ENCODE data around the gene BTG3. TPM values are rescaled to one million over a fixed set of nuclear protein-coding genes. Genes with fewer than 3 reads are reported as not detected.

BTG3 gene
- total and polyA plus RNA-seq, 8 donors: 15.2 to 110 (median 28.1) TPM

GRCh38 chr21:17658931-17659330 lies 46.2 kb upstream of the BTG3 start:
- Histone ChIP-seq H3K36me3 (no peaks in the 10 kb centered on the region), H3K4me1 (no peaks in the 10 kb centered on the region), H3K9me3 (no peaks in the 10 kb centered on the region), H3K4me3 (no peak overlapping the region), H3K27me3 (peaks cover 0 to 10% (median 0%) of the 10 kb centered on the region in 3 donors), H3K27ac (no peak overlapping the region)
- intact Hi-C loops (cut with DNase I; ENCODE audit: low total_unique reads): no loop called here
- 76 to 80% (median 77%) methylated on average over 6 of the region's 6 CpGs for WGBS, 5 donors
- no peak for DNase-seq
- TF ChIP-seq EP300 (IDR thresholded peaks at IDR 0.05) (no peak), POLR2AphosphoS5 (IDR thresholded peaks at IDR 0.05) (no peak), POLR2A (IDR thresholded peaks at IDR 0.05) (no peak)

- 72 to 85% (median 78%) methylated on average over 3 of the region's 3 CpGs for WGBS, 5 donors
- peaks cover 0 to 6% (median 3%) of the 10 kb centered on the region in 4 donors for H3K9me3 ChIP-seq
- no peak for DNase-seq
- intact Hi-C loops (cut with DNase I; ENCODE audit: low total_unique reads): no loop called here
- no peak overlapping the region for H3K27ac ChIP-seq
- H3K4me1 ChIP-seq: no peaks in the 10 kb centered on the region
- no peaks in the 10 kb centered on the region for H3K36me3 ChIP-seq
- H3K4me3 ChIP-seq: no peak overlapping the region
- TF ChIP-seq POLR2AphosphoS5 (IDR thresholded peaks at IDR 0.05) (no peak), POLR2A (IDR thresholded peaks at IDR 0.05) (no peak), CTCF (IDR thresholded peaks at IDR 0.05) (no peak), EP300 (IDR thresholded peaks at IDR 0.05) (no peak)
- no peaks in the 10 kb centered on the region for H3K27me3 ChIP-seq
These were observed 38.8 kb upstream of the BTG3 start for GRCh38 chr21:17651526-17651925.

- TF ChIP-seq POLR2AphosphoS5 (IDR thresholded peaks at IDR 0.05) (no peak), CTCF (IDR thresholded peaks at IDR 0.05) (no peak), POLR2A (IDR thresholded peaks at IDR 0.05) (no peak), EP300 (IDR thresholded peaks at IDR 0.05) (no peak)
- H3K27ac ChIP-seq: no peak overlapping the region
- no peaks in the 10 kb centered on the region for H3K36me3 ChIP-seq
- WGBS, 5 donors: 17 to 37% (median 25%) methylated on average over 1 of the region's 1 CpG
- no peaks in the 10 kb centered on the region for H3K4me1 ChIP-seq
- peaks cover 0 to 6% (median 3%) of the 10 kb centered on the region in 4 donors for H3K9me3 ChIP-seq
- H3K27me3 ChIP-seq: no peaks in the 10 kb centered on the region
- DNase-seq: no peak
- no peak overlapping the region for H3K4me3 ChIP-seq
- intact Hi-C loops (cut with DNase I; ENCODE audit: low total_unique reads): no loop called here
These were observed 37.6 kb upstream of the BTG3 start for GRCh38 chr21:17650292-17650691.

- no peaks in the 10 kb centered on the region for H3K27me3 ChIP-seq
These were observed 34.1 kb upstream of the BTG3 start for GRCh38 chr21:17646790-17647189.

More at GRCh38 chr21:17646790-17647189, 34.1 kb upstream of the BTG3 start:
- intact Hi-C loops (cut with DNase I; ENCODE audit: low total_unique reads): no loop called here
- TF ChIP-seq POLR2AphosphoS5 (IDR thresholded peaks at IDR 0.05) (no peak), POLR2A (IDR thresholded peaks at IDR 0.05) (no peak), CTCF (IDR thresholded peaks at IDR 0.05) (no peak), EP300 (IDR thresholded peaks at IDR 0.05) (no peak)
- no peak for DNase-seq
- 81 to 92% (median 86%) methylated on average over 4 of the region's 4 CpGs for WGBS, 5 donors
- Histone ChIP-seq H3K27ac (no peak overlapping the region), H3K4me3 (no peak overlapping the region), H3K9me3 (peaks cover 0 to 6% (median 2%) of the 10 kb centered on the region in 4 donors), H3K36me3 (no peaks in the 10 kb centered on the region), H3K4me1 (no peaks in the 10 kb centered on the region)
